ENCODE data around the gene DYNC2I2. TPM values are rescaled to one million over a fixed set of nuclear protein-coding genes. Genes with fewer than 3 reads are reported as not detected.
"Not testable (repeated sequence)": the region's sequence is repeated elsewhere in the genome, so short reads cannot be mapped to it uniquely, and the experiment has no call there.

The DYNC2I2 gene
- total and polyA plus RNA-seq, 2 experiments from 2014 or later: 48.7 to 78.3 TPM

DNA sequence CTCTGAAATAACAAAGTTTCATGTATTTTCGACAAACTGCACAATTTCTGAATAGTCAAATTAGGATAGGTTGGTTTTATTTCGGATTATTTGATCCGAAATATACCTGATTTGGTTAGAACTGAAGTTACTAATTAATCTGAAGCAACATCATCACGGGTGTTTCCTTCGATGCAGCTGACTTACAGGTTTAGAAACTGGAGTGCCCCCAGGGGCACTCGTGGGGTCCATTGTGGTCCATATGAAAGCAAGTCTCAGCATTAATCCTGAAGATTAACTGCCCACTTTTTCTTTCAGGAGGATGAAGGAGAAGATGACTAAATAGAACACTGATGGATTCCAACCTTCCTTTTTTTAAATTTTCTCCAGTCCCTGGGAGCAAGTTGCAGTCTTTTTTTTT is 37.7 kb upstream of the DYNC2I2 start:
- Histone ChIP-seq H3K4me3 (no peak overlapping the region), H3K79me2 (replicated peaks; ENCODE audit: insufficient read depth) (peaks cover 44% of the 10 kb centered on the region), H2AFZ (no peak overlapping the region), H3F3A (replicated peaks; ENCODE audit: low read depth) (peaks cover 66% of the 10 kb centered on the region), H3K4me1 (ENCODE audit: insufficient read depth) (peaks cover 11% of the 10 kb centered on the region), H4K20me1 (replicated peaks; ENCODE audit: insufficient read depth) (peaks cover 46% of the 10 kb centered on the region), H3K9me2 (ENCODE audit: insufficient read depth) (no peaks in the 10 kb centered on the region), H3K36me3 (ENCODE audit: insufficient read depth) (peaks cover 64% of the 10 kb centered on the region), H3K27me3 (ENCODE audit: insufficient read depth) (no peaks in the 10 kb centered on the region), H3K27ac (ENCODE audit: low read depth) (no peak overlapping the region), H3K4me2 (no peak overlapping the region)
- H3K27me3 Mint-ChIP-seq (ENCODE audit: insufficient read depth, low read depth, poor library complexity): peaks cover 17% of the 10 kb centered on the region
- H3K27ac Mint-ChIP-seq: no peak overlapping the region
- ATAC-seq (no peak), DNase-seq (ENCODE audit: low spot score) (no peak)
- peaks cover 78% of the 10 kb centered on the region for H3K36me3 Mint-ChIP-seq (ENCODE audit: low read depth)
- peaks cover 8% of the 10 kb centered on the region for H3K4me1 Mint-ChIP-seq
- H3K9me3 Mint-ChIP-seq: no peaks in the 10 kb centered on the region; the same call in 2 of the 3 replicates
- H3K4me3 Mint-ChIP-seq: no peak overlapping the region
- TF ChIP-seq, protein P1, sequence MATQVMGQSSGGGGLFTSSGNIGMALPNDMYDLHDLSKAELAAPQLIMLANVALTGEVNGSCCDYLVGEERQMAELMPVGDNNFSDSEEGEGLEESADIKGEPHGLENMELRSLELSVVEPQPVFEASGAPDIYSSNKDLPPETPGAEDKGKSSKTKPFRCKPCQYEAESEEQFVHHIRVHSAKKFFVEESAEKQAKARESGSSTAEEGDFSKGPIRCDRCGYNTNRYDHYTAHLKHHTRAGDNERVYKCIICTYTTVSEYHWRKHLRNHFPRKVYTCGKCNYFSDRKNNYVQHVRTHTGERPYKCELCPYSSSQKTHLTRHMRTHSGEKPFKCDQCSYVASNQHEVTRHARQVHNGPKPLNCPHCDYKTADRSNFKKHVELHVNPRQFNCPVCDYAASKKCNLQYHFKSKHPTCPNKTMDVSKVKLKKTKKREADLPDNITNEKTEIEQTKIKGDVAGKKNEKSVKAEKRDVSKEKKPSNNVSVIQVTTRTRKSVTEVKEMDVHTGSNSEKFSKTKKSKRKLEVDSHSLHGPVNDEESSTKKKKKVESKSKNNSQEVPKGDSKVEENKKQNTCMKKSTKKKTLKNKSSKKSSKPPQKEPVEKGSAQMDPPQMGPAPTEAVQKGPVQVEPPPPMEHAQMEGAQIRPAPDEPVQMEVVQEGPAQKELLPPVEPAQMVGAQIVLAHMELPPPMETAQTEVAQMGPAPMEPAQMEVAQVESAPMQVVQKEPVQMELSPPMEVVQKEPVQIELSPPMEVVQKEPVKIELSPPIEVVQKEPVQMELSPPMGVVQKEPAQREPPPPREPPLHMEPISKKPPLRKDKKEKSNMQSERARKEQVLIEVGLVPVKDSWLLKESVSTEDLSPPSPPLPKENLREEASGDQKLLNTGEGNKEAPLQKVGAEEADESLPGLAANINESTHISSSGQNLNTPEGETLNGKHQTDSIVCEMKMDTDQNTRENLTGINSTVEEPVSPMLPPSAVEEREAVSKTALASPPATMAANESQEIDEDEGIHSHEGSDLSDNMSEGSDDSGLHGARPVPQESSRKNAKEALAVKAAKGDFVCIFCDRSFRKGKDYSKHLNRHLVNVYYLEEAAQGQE (IDR thresholded peaks at IDR 0.05; ENCODE audit: unreplicated experiment): no peak

DNA sequence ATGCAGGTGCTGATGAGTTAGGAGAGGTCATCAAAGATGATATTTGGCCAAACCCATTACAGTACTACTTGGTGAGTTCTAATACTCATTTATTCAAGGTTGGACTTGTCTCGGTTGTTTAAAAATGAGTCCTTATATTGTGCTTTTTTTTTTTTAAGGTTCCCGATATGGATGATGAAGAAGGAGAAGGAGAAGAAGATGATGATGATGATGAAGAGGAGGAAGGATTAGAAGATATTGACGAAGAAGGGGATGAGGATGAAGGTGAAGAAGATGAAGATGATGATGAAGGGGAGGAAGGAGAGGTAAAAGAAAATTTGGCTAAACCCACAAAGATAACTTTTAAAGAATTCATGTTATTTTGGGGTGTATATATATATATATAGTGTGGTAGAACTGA is 37.1 kb upstream of the DYNC2I2 start:
- Mint-ChIP-seq H3K27me3 (ENCODE audit: insufficient read depth, low read depth, poor library complexity) (peaks cover 15% of the 10 kb centered on the region), H3K36me3 (ENCODE audit: low read depth) (peaks cover 78% of the 10 kb centered on the region)
- Histone ChIP-seq H3K79me2 (replicated peaks; ENCODE audit: insufficient read depth) (peaks cover 44% of the 10 kb centered on the region), H3K36me3 (ENCODE audit: insufficient read depth) (peaks cover 64% of the 10 kb centered on the region), H3F3A (replicated peaks; ENCODE audit: low read depth) (peaks cover 63% of the 10 kb centered on the region), H3K4me1 (ENCODE audit: insufficient read depth) (peaks cover 11% of the 10 kb centered on the region), H4K20me1 (replicated peaks; ENCODE audit: insufficient read depth) (peaks cover 46% of the 10 kb centered on the region), H3K27ac (ENCODE audit: low read depth) (peak overlapping the region; percentile 57; the same call in 1 of the 2 replicates)
- H3K4me3 Mint-ChIP-seq; H3K9me2 ChIP-seq (ENCODE audit: insufficient read depth); H2AFZ ChIP-seq; H3K27ac Mint-ChIP-seq; ATAC-seq; H3K4me1 Mint-ChIP-seq; H3K27me3 ChIP-seq (ENCODE audit: insufficient read depth); H3K4me3 ChIP-seq; DNase-seq (ENCODE audit: low spot score); H3K4me2 ChIP-seq; H3K9me3 Mint-ChIP-seq: not testable (repeated sequence)

DNA sequence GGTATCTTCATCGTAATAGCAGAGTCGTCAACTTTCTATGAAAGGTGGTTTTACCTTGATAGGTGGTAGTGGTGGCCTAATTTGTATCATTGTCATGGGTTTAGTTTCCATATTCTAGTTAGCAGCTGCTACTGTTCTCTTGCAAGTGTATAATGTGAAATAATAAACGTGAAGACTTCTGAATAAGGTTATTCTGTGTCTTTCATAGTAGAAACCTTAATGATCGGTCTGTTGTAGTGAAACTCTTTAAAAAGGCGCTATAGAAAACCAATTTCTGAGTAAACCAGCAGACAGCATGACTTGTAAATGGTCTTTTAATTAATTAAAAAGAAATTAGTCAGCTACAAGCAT is 34.0 kb upstream of the DYNC2I2 start:
- Histone ChIP-seq H3K79me2 (replicated peaks; ENCODE audit: insufficient read depth) (peaks cover 74% of the 10 kb centered on the region), H3K27me3 (ENCODE audit: insufficient read depth) (no peaks in the 10 kb centered on the region), H3K9me2 (ENCODE audit: insufficient read depth) (no peaks in the 10 kb centered on the region), H3K4me2 (peak overlapping the region; percentile 96), H3K36me3 (ENCODE audit: insufficient read depth) (peaks cover 52% of the 10 kb centered on the region), H3K4me1 (ENCODE audit: insufficient read depth) (peaks cover 39% of the 10 kb centered on the region), H3K27ac (ENCODE audit: low read depth) (peak overlapping the region; percentile 77; the same call in 1 of the 2 replicates), H2AFZ (no peak overlapping the region), H4K20me1 (replicated peaks; ENCODE audit: insufficient read depth) (peaks cover 61% of the 10 kb centered on the region), H3F3A (replicated peaks; ENCODE audit: low read depth) (peaks cover 67% of the 10 kb centered on the region), H3K4me3 (peak overlapping the region; percentile 99)
- peak overlapping the region; percentile 98 for H3K27ac Mint-ChIP-seq
- H3K9me3 Mint-ChIP-seq: no peaks in the 10 kb centered on the region; the same call in 2 of the 3 replicates
- ATAC-seq (no peak), DNase-seq (ENCODE audit: low spot score) (no peak)
- peak overlapping the region; percentile 98 for H3K4me3 Mint-ChIP-seq
- peaks cover 84% of the 10 kb centered on the region for H3K36me3 Mint-ChIP-seq (ENCODE audit: low read depth)
- H3K4me1 Mint-ChIP-seq: peaks cover 35% of the 10 kb centered on the region
- H3K27me3 Mint-ChIP-seq (ENCODE audit: insufficient read depth, low read depth, poor library complexity): peaks cover 19% of the 10 kb centered on the region
- TF ChIP-seq JUNB (IDR thresholded peaks at IDR 0.05; ENCODE audit: unreplicated experiment): no peak
- no peak for TF ChIP-seq EZH2phosphoT487 (IDR thresholded peaks at IDR 0.05; ENCODE audit: unreplicated experiment)
- TF ChIP-seq, protein P2, sequence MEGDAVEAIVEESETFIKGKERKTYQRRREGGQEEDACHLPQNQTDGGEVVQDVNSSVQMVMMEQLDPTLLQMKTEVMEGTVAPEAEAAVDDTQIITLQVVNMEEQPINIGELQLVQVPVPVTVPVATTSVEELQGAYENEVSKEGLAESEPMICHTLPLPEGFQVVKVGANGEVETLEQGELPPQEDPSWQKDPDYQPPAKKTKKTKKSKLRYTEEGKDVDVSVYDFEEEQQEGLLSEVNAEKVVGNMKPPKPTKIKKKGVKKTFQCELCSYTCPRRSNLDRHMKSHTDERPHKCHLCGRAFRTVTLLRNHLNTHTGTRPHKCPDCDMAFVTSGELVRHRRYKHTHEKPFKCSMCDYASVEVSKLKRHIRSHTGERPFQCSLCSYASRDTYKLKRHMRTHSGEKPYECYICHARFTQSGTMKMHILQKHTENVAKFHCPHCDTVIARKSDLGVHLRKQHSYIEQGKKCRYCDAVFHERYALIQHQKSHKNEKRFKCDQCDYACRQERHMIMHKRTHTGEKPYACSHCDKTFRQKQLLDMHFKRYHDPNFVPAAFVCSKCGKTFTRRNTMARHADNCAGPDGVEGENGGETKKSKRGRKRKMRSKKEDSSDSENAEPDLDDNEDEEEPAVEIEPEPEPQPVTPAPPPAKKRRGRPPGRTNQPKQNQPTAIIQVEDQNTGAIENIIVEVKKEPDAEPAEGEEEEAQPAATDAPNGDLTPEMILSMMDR (conservative IDR thresholded peaks at IDR 0.05; ENCODE audit: low read depth in 2 of 2): no peak
- TF ChIP-seq ZNF114 (CRISPR knock-in tag; IDR thresholded peaks at IDR 0.05): no peak
- TF ChIP-seq, protein P3, sequence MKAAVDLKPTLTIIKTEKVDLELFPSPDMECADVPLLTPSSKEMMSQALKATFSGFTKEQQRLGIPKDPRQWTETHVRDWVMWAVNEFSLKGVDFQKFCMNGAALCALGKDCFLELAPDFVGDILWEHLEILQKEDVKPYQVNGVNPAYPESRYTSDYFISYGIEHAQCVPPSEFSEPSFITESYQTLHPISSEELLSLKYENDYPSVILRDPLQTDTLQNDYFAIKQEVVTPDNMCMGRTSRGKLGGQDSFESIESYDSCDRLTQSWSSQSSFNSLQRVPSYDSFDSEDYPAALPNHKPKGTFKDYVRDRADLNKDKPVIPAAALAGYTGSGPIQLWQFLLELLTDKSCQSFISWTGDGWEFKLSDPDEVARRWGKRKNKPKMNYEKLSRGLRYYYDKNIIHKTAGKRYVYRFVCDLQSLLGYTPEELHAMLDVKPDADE (IDR thresholded peaks at IDR 0.05): no peak
- no peak for TF ChIP-seq NANOG (IDR thresholded peaks at IDR 0.05; ENCODE audit: borderline replicate concordance)
- TF ChIP-seq STAT1 (IDR thresholded peaks at IDR 0.05; ENCODE audit: unreplicated experiment): no peak
- no peak for TF ChIP-seq POLR2AphosphoS5 (IDR thresholded peaks at IDR 0.05; ENCODE audit: low read depth)
